SK-N-SH (cell line): ENCODE data around the gene CAMK1. TPM values are rescaled to one million over a fixed set of nuclear protein-coding genes. Genes with fewer than 3 reads are reported as not detected.

Source experiments
- CTCF ChIA-PET: fragments of 300-600, 350-600 bp; formaldehyde crosslinking; extraction: SDS; loops from one replicate; lab custom pipeline; 2021; lab: Yijun Ruan, JAX
- POLR2A ChIA-PET: fragments of 350-600 bp; sonication (Branson Sonifier 250); formaldehyde crosslinking; extraction: SDS; loops from one replicate; lab custom pipeline; 2020; ENCODE audit warnings: antibody characterized with exemption, inconsistent platforms; lab: Yijun Ruan, JAX
- DNase-seq: peaks from one replicate; pipeline ENCODE4 v3.0.0; 2012
- H2AFZ ChIP-seq: fragments of 200-600 bp; sonication (generic); 2 replicates; pipeline ENCODE4 v1.8.1; 2016; ENCODE audit warnings: antibody characterized with exemption, mild to moderate bottlenecking, low read depth
- H3F3A ChIP-seq: fragments of 200-600 bp; sonication (generic); replicated peaks from 2 replicates; pipeline ENCODE3; 2016; ENCODE audit warnings: antibody characterized with exemption, mild to moderate bottlenecking; ENCODE audit not compliant: insufficient read depth
- H3K27ac ChIP-seq, 2 experiments: fragments of 200-500 bp in 1 of 2; fragments of 200-600 bp in 1 of 2; sonication (Bioruptor generic) in 1 of 2; sonication (generic), shearing (Covaris generic) in 1 of 2; 2 replicates each; pipeline versions ENCODE4 v1.5.1 to v1.6.1; 2014 to 2016; ENCODE audit warnings: low read depth in 2 of 2, inconsistent platforms in 1 of 2, low read length in 1 of 2, mild to moderate bottlenecking in 1 of 2, mixed read lengths in 1 of 2
- H3K27me3 ChIP-seq: fragments of 200-600 bp; sonication (generic), shearing (Covaris generic); 2 replicates; pipeline ENCODE4 v1.6.1; 2016; ENCODE audit warnings: mixed run types; ENCODE audit not compliant: insufficient read depth
- H3K36me3 ChIP-seq, 2 experiments: fragments of 200-500 bp in 1 of 2; fragments of 200-600 bp in 1 of 2; sonication (Bioruptor generic) in 1 of 2; sonication (generic) in 1 of 2; replicated peaks in 1 of 2; 2 replicates each; pipeline versions ENCODE3 to v1.5.1; 2014 to 2016; ENCODE audit warnings: low read length in 1 of 2, mild to moderate bottlenecking in 1 of 2; ENCODE audit not compliant: insufficient read depth in 2 of 2, control insufficient read depth in 1 of 2
- H3K4me1 ChIP-seq, 2 experiments: fragments of 200-500 bp in 1 of 2; fragments of 200-600 bp in 1 of 2; sonication (Bioruptor generic) in 1 of 2; sonication (generic), shearing (Covaris generic) in 1 of 2; 2 replicates each; pipeline versions ENCODE4 v1.5.1 to v1.6.1; 2014 to 2016; ENCODE audit warnings: low read depth in 1 of 2, low read length in 1 of 2, mixed run types in 1 of 2; ENCODE audit not compliant: insufficient read depth in 2 of 2, control insufficient read depth in 1 of 2
- H3K4me2 ChIP-seq: fragments of 200-600 bp; sonication (generic), shearing (Covaris generic); 2 replicates; pipeline ENCODE4 v1.6.1; 2017; ENCODE audit warnings: mixed run types
- H3K4me3 ChIP-seq, 2 experiments: fragments of 200-500 bp in 1 of 2; fragments of 200-600 bp in 1 of 2; sonication (Bioruptor generic) in 1 of 2; sonication (generic), shearing (Covaris generic) in 1 of 2; 2 replicates each; pipeline versions ENCODE4 v1.5.1 to v1.8.1; 2014 to 2016; ENCODE audit warnings: low read depth in 2 of 2, inconsistent platforms in 1 of 2, low read length in 1 of 2, mild to moderate bottlenecking in 1 of 2, mixed read lengths in 1 of 2, moderate library complexity in 1 of 2
- H3K79me2 ChIP-seq: fragments of 200-600 bp; sonication (generic); 2 replicates; pipeline ENCODE4 v1.8.1; 2017; ENCODE audit warnings: mild to moderate bottlenecking; ENCODE audit not compliant: insufficient read depth
- H3K9ac ChIP-seq: fragments of 200-600 bp; sonication (generic); 2 replicates; pipeline ENCODE4 v1.6.1; 2017; ENCODE audit warnings: mixed run types
- H3K9me2 ChIP-seq: fragments of 200-600 bp; sonication (generic); 2 replicates; pipeline ENCODE4 v1.6.1; 2017; ENCODE audit warnings: mixed run types
- H3K9me3 ChIP-seq: fragments of 200-600 bp; sonication (generic); 2 replicates; pipeline ENCODE4 v1.6.1; 2017; ENCODE audit warnings: mixed run types, mild to moderate bottlenecking, moderate library complexity
- H4K20me1 ChIP-seq: fragments of 200-600 bp; sonication (generic); 2 replicates; pipeline ENCODE4 v1.6.1; 2017; ENCODE audit warnings: mild to moderate bottlenecking, mixed run types; ENCODE audit not compliant: insufficient read depth
- CHD2 ChIP-seq: fragments of 150-350 bp; IDR thresholded peaks from 2 replicates; pipeline ENCODE4 v1.6.1; 2018; ENCODE audit warnings: low read length; ENCODE audit not compliant: partially characterized antibody
- EP300 ChIP-seq, 2 experiments: IDR thresholded peaks; 2 replicates each; pipeline versions ENCODE4 v1.4.0 to v1.6.1; 2012; ENCODE audit warnings: borderline replicate concordance in 1 of 2, low read depth in 1 of 2, low read length in 1 of 2
- EZH2phosphoT487 ChIP-seq: fragments of 200-600 bp; sonication (generic); IDR thresholded peaks from 2 replicates; pipeline ENCODE4 v1.6.1; 2017; ENCODE audit warnings: low read depth, mixed run types, mild to moderate bottlenecking, antibody characterized with exemption, moderate library complexity, borderline replicate concordance
- FOSL2 ChIP-seq: IDR thresholded peaks from 2 replicates; pipeline ENCODE4 v1.4.0; 2012; ENCODE audit warnings: low read depth, mild to moderate bottlenecking, moderate library complexity, borderline replicate concordance
- MXI1 ChIP-seq: IDR thresholded peaks from 2 replicates; pipeline ENCODE4 v1.6.1; 2012; ENCODE audit warnings: mild to moderate bottlenecking, low read depth, low read length, improper control_type of control experiment
- NRF1 ChIP-seq: IDR thresholded peaks from 2 replicates; pipeline ENCODE4 v1.6.1; 2012; ENCODE audit warnings: low read depth, mild to moderate bottlenecking, low read length
- PBX3 ChIP-seq: IDR thresholded peaks from 2 replicates; pipeline ENCODE4; 2012
- RFX5 ChIP-seq: IDR thresholded peaks from 2 replicates; pipeline ENCODE4 v1.6.1; 2012; ENCODE audit warnings: mild to moderate bottlenecking, improper control_type of control experiment, low read length
- SIN3A ChIP-seq: IDR thresholded peaks from 2 replicates; pipeline ENCODE4 v1.6.1; 2012; ENCODE audit warnings: low read depth, mild to moderate bottlenecking, low read length, moderate library complexity, borderline replicate concordance
- TEAD4 ChIP-seq: IDR thresholded peaks from 2 replicates; pipeline ENCODE4 v1.4.0; 2012; ENCODE audit warnings: mild to moderate bottlenecking, borderline replicate concordance; ENCODE audit not compliant: insufficient read depth
- YY1 ChIP-seq: IDR thresholded peaks from 2 replicates; pipeline ENCODE4 v1.4.0; 2012; ENCODE audit warnings: low read depth, mild to moderate bottlenecking
- WGBS: methylation state at CpG from one replicate; pipeline ENCODE4 v1.1.6; 2017; ENCODE audit warnings: low lambda C conversion rate; 5-methylcytosine and 5-hydroxymethylcytosine counted together
- polyA plus RNA-seq, 3 experiments: library from polyadenylated mRNA; depleted of rRNA; stranded (reverse); fragments of >200 nt; gene quantifications; 2 replicates each; pipeline ENCODE4 v1.2.3, GENCODE V29; 2012
- TF ChIP-seq, protein P1 (sequence below): IDR thresholded peaks from 2 replicates; pipeline ENCODE4 v1.4.0; 2012; ENCODE audit warnings: low read depth, borderline replicate concordance
- TF ChIP-seq, protein P2 (sequence below): fragments of 150-350 bp; IDR thresholded peaks from 2 replicates; pipeline ENCODE4 v1.6.1; 2017; ENCODE audit warnings: antibody characterized with exemption, low read length, low read depth, borderline replicate concordance
- TF ChIP-seq, protein P3 (sequence below): IDR thresholded peaks from 2 replicates; pipeline ENCODE4 v1.4.0; 2012; ENCODE audit warnings: low read depth, borderline replicate concordance
- TF ChIP-seq, protein P4 (sequence below): IDR thresholded peaks from 2 replicates; pipeline ENCODE4 v1.6.1; 2012; ENCODE audit warnings: mild to moderate bottlenecking, low read depth, low read length, moderate library complexity

CAMK1 gene
- polyA plus RNA-seq, 1 of the 3 experiments (the other 2 are of a cell fraction): 47.1 TPM

- TF ChIP-seq, protein P1, sequence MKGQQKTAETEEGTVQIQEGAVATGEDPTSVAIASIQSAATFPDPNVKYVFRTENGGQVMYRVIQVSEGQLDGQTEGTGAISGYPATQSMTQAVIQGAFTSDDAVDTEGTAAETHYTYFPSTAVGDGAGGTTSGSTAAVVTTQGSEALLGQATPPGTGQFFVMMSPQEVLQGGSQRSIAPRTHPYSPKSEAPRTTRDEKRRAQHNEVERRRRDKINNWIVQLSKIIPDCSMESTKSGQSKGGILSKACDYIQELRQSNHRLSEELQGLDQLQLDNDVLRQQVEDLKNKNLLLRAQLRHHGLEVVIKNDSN: no peak
- no peak for TF ChIP-seq RFX5
- no peak for TF ChIP-seq PBX3
- TF ChIP-seq YY1: no peak
- TF ChIP-seq, protein P2, sequence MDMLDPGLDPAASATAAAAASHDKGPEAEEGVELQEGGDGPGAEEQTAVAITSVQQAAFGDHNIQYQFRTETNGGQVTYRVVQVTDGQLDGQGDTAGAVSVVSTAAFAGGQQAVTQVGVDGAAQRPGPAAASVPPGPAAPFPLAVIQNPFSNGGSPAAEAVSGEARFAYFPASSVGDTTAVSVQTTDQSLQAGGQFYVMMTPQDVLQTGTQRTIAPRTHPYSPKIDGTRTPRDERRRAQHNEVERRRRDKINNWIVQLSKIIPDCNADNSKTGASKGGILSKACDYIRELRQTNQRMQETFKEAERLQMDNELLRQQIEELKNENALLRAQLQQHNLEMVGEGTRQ: no peak
- no peak for TF ChIP-seq EZH2phosphoT487
- TF ChIP-seq, protein P3, sequence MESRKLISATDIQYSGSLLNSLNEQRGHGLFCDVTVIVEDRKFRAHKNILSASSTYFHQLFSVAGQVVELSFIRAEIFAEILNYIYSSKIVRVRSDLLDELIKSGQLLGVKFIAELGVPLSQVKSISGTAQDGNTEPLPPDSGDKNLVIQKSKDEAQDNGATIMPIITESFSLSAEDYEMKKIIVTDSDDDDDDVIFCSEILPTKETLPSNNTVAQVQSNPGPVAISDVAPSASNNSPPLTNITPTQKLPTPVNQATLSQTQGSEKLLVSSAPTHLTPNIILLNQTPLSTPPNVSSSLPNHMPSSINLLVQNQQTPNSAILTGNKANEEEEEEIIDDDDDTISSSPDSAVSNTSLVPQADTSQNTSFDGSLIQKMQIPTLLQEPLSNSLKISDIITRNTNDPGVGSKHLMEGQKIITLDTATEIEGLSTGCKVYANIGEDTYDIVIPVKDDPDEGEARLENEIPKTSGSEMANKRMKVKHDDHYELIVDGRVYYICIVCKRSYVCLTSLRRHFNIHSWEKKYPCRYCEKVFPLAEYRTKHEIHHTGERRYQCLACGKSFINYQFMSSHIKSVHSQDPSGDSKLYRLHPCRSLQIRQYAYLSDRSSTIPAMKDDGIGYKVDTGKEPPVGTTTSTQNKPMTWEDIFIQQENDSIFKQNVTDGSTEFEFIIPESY: no peak
- no peak for TF ChIP-seq TEAD4
- no peak for TF ChIP-seq SIN3A
- TF ChIP-seq NRF1: no peak
- TF ChIP-seq EP300 (IDR thresholded peaks at IDR 0.05; ENCODE audit: borderline replicate concordance in 1 of 2, low read depth in 1 of 2, low read length in 1 of 2): no peak
- TF ChIP-seq FOSL2: no peak
- TF ChIP-seq CHD2: no peak
- TF ChIP-seq, protein P4, sequence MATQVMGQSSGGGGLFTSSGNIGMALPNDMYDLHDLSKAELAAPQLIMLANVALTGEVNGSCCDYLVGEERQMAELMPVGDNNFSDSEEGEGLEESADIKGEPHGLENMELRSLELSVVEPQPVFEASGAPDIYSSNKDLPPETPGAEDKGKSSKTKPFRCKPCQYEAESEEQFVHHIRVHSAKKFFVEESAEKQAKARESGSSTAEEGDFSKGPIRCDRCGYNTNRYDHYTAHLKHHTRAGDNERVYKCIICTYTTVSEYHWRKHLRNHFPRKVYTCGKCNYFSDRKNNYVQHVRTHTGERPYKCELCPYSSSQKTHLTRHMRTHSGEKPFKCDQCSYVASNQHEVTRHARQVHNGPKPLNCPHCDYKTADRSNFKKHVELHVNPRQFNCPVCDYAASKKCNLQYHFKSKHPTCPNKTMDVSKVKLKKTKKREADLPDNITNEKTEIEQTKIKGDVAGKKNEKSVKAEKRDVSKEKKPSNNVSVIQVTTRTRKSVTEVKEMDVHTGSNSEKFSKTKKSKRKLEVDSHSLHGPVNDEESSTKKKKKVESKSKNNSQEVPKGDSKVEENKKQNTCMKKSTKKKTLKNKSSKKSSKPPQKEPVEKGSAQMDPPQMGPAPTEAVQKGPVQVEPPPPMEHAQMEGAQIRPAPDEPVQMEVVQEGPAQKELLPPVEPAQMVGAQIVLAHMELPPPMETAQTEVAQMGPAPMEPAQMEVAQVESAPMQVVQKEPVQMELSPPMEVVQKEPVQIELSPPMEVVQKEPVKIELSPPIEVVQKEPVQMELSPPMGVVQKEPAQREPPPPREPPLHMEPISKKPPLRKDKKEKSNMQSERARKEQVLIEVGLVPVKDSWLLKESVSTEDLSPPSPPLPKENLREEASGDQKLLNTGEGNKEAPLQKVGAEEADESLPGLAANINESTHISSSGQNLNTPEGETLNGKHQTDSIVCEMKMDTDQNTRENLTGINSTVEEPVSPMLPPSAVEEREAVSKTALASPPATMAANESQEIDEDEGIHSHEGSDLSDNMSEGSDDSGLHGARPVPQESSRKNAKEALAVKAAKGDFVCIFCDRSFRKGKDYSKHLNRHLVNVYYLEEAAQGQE: no peak
- no peak for TF ChIP-seq MXI1
- Histone ChIP-seq H3K4me1 (peaks cover 3 to 20% of the 10 kb centered on the region in 2 experiments; a peak in 1 of 4 replicates), H3K9me3 (no peaks in the 10 kb centered on the region), H4K20me1 (no peaks in the 10 kb centered on the region), H3K4me3 (no peak overlapping the region), H3K27ac (peak overlapping the region in 1 of 2 experiments; percentile 76; a peak in 2 of 4 replicates), H2AFZ (no peak overlapping the region), H3K4me2 (no peak overlapping the region), H3K79me2 (0 out of 2 replicates have a peak, but pooled peaks cover 6% of the 10 kb centered on the region), H3K9ac (no peak overlapping the region), H3K36me3 (peaks cover 38 to 48% of the 10 kb centered on the region in 2 experiments), H3K27me3 (no peaks in the 10 kb centered on the region), H3K9me2 (no peaks in the 10 kb centered on the region), H3F3A (peaks cover 42% of the 10 kb centered on the region)
- 100% methylated on average over 2 of the region's 2 CpGs for WGBS
- ChIA-PET CTCF (interaction anchor here (0.9 to 1.7 kb wide), 4 partner anchors 13 to 42 kb away, joined by 3 to 4 read pairs (median 3); partner anchors contain the start of gene ARPC4), POLR2A (interaction anchor here (1.0 kb wide), 1 partner anchor 16 kb away, joined by 3 read pairs; the partner anchor contains the start of gene TADA3)
- no peak for DNase-seq
Measured at GRCh38 chr3:9807981-9808344, 38.2 kb upstream of the CAMK1 start.
